Stimulated activated naive CD8-positive, alpha-beta T cell treated with anti-CD3 and anti-CD28 coated beads, Interleukin-15, amount 100 ng/mL, for 72 hours (primary cell): ENCODE results near the gene SECTM1.
A peak's percentile ranks its signal among the peaks of the same experiment; 100 is the strongest.

Source experiments
- ATAC-seq: fragments of 150-1000 bp; cut with Tn5 transposase; 2 replicates; pipeline ENCODE4 v1.10.0; 2021; ENCODE audit warnings: mild to moderate bottlenecking, moderate library complexity
- DNase-seq, 2 donors: peaks; one replicate each; pipeline ENCODE4 v3.0.0; 2021 to 2022
- H3K27ac Mint-ChIP-seq, 2 donors: one replicate each; pipeline ENCODE4 v1.8.0; 2022; ENCODE audit warnings: mild to moderate bottlenecking in 2 of 2, mixed read lengths in 2 of 2, moderate library complexity in 2 of 2
- H3K27me3 Mint-ChIP-seq: one replicate; pipeline ENCODE4 v1.8.0; 2022; ENCODE audit warnings: mixed read lengths
- H3K4me1 Mint-ChIP-seq: one replicate; pipeline ENCODE4 v1.8.0; 2022; ENCODE audit warnings: mild to moderate bottlenecking, mixed read lengths
- H3K4me3 Mint-ChIP-seq, 2 donors: one replicate each; pipeline ENCODE4 v1.8.0; 2022; ENCODE audit warnings: mild to moderate bottlenecking in 2 of 2, mixed read lengths in 2 of 2, moderate library complexity in 1 of 2
- H3K9me3 Mint-ChIP-seq, 2 donors: one replicate each; pipeline ENCODE4 v1.8.0; 2022; ENCODE audit warnings: mixed read lengths in 2 of 2

The SECTM1 gene

DNA sequence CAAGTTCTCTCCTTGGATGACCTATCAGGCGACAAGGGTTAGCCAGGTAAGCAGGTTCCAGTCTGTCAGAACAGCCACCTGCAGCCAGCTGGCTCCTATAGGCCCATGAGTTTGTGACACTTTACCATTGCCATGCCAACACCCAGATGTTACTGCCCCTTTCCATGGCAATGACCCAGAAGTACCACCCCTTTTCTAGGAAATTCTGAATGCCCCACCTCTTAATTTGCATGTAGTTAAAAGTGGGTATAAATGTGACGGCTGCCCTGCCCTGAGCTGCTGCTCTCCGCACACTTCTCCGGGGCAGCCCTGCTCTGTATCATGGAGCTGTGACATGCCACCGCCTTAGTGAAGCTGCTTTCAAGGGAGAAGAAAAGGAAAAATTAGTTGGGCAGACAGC, 10.0 kb upstream of the SECTM1 start:
- Mint-ChIP-seq H3K9me3 (no peaks in the 10 kb centered on the region), H3K4me1 (peaks cover 15% of the 10 kb centered on the region), H3K27ac (no peak overlapping the region), H3K4me3 (no peak overlapping the region), H3K27me3 (peaks cover 13% of the 10 kb centered on the region)
- DNase-seq: no peak
- no peak for ATAC-seq

DNA sequence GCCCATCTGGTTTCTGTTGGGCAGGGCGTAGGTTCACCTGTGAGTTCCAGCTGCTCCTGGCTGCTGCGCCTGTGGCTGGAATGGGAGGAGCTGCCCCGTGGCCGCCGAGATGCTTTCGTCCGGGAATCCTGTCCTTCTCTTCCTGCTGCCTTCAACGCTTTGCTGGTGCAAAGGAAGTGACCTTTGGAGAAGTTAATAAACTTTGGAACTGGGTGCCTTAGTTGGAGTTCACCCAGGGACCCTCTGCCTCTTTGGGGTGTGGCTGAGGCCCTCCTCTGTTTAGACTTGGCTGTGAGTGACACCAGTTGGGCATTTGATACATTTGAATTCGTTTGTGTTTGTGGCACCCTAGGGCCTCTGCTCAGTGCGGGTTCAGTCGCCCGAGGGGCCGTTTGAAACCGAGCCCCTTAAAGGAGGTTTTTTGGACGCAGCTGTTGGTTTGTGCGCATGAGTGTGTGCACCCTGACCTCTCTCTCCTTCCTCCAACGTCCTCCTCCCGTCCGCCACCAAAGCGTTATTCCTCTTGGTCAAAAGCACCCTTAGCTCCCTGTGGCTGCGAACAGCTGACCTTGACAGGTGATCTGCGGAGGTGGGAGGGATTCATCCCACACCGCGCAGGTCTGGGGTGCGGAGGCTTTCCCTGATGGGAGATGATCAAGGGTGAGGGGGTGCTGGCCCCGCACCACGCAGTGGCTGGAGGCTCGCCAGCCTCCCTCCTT, 9.0 kb upstream of the SECTM1 start:
- Mint-ChIP-seq H3K9me3 (no peaks in the 10 kb centered on the region), H3K27ac (no peak overlapping the region), H3K27me3 (peaks cover 9% of the 10 kb centered on the region), H3K4me1 (peaks cover 15% of the 10 kb centered on the region), H3K4me3 (no peak overlapping the region)
- ATAC-seq (no peak), DNase-seq (no peak)

DNA sequence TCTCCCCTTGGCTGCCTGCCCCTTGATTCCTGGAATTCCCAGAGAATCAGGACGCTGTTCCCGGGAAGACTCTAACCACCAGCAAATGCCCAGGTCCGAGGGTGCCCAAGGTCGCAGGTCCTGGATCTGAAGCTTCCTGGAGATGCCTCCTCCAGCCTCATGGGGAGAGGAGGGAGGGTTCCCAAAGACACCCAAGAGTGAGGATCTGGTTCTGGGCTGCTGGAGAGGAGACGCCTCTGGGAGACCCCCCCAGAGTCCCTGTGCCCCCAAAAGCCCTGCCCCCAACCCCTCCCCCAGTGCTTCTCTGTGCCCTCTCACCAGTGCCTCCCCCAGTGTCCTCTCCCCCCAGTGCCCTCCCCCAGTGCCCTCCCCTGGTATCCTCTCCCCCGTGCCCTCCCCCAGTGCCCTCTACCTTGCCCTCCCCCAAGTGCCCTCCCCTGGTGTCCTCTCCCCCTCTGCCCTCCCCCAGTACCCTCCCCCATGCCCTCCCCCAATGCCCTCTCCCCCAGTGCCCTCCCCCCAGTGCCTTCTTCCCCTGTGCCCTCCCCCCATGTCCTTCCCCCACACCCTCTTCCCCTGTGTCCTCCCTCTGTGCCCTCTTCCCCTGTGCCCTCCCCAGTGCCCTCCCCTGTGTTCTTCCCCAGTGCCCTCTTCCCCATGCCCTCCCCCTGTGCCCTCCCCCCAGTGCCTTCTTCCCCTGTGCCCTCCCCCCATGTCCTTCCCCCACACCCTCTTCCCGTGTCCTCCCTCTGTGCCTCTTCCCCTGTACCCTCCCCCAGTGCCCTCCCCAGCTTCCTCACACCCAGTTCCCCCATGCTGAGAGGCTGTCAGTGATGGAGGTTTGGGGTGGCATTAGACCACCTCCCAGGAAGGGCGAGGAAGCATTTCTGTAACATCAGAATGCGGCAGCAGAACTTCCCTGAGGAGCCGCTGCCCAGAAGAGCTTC, 6.3 kb upstream of the SECTM1 start:
- DNase-seq (no peak), ATAC-seq (peak; percentile 56)
- Mint-ChIP-seq H3K27me3 (peaks cover 4% of the 10 kb centered on the region), H3K9me3 (no peaks in the 10 kb centered on the region), H3K4me1 (peaks cover 26% of the 10 kb centered on the region), H3K4me3 (no peak overlapping the region), H3K27ac (no peak overlapping the region)

DNA sequence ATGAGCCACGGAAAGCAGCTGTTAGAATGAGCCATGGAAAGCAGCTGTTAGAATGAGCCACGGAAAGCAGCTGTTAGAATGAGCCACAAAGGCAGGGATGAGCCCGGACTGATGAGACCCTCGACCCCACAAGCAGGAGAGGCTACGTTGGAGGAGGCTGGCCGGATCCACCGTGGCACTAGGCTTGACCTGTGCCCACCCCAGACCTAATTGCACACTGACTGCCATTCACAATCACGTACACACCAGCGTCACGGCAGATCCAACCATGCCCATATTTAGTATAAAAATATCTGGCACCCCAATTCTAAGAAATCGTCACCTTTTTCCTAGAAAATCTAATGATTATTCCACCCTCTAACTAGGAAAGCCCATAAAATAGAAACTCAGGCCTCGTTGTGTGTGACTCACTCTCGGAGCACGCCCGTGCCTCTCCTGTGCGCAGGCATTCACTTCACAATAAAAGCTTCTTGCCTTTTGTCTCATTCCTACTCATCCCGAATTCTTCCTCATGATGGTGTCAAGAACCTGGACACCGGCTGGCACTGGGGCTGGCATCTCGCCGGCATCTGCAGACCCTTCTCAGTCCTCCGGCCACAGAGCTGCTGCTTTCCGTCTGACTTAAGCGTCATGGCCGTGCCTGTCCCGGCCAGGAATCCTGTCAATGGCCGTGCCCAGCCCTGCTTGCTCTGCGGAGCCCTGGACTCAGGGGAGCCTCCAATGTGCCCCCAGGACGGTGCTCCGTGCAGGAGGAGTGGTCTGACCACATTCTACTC, 5.5 kb upstream of the SECTM1 start:
- Mint-ChIP-seq H3K27ac (no peak overlapping the region), H3K4me1 (peaks cover 34% of the 10 kb centered on the region), H3K27me3 (peaks cover 8% of the 10 kb centered on the region), H3K9me3 (no peaks in the 10 kb centered on the region), H3K4me3 (no peak overlapping the region)
- DNase-seq (no peak), ATAC-seq (no peak)

DNA sequence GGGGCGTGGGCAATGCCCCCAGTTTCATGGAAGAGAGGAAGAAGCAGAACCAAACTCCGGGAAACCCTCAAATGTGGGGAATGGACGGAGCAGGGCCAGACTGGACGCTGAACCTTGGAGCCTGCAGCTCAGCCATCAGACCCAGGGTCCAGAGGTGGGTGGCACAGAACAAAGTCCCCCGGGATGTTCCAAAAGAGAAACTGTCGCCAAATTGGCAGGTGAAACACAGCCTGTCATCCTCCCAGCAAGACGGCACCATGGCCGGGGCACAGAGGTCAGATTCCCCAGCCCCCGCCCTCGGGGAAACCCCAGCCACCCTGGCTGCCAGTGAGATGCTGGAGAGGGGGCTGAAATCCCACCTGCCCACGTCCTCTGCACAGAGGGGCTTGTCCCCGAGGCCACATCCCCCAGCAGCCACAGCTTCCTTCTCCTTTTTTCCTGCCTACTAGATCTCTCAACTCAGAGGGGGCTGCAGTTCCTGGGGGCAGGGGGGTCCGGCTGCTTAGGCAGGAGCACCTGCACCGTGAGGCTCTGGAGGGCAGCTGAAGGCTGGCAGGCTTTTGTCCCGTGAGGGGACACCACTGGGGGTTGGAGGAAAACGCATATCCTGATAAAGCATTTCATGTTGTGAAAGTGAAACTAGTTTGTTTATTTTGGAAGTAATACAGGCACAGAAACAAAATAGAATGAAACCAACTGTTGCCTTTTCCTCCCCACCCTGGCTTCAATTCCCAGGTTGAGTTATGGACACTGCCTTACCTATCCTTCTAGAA, 1.2 kb upstream of the SECTM1 start:
- H3K27me3 Mint-ChIP-seq: peaks cover 42% of the 10 kb centered on the region
- no peak for DNase-seq
- peak overlapping the region; percentile 88 to 97 for H3K4me3 Mint-ChIP-seq
- no peak for ATAC-seq
- H3K9me3 Mint-ChIP-seq: no peaks in the 10 kb centered on the region
- H3K4me1 Mint-ChIP-seq: peaks cover 54% of the 10 kb centered on the region
- H3K27ac Mint-ChIP-seq: peak overlapping the region; percentile 73 to 95

DNA sequence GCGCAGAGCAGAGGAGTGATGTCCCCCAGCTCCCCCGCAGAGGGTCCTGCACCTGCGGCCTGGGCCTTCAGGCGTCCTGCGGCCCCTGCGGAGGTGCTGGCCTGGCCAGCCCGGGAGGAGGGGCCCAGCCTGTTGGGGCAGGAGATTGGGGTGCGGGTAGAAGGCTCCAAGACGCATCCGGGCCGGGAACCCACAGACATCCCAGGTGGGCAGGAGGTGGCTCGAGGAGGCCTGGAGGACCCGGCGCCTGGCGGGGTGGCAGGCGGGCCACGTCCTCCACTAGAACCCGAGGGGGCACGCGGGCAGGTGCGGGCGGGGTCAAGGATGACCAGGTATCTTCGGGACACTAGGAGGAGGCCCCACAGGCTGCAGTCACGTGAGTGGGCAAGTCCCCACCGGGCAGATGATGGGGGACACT, 647 bp upstream of the SECTM1 start:
- no peak for ATAC-seq
- Mint-ChIP-seq H3K4me3 (peak overlapping the region; percentile 88 to 97), H3K4me1 (peaks cover 51% of the 10 kb centered on the region), H3K27ac (peak overlapping the region in 1 of 2 donors; percentile 59), H3K27me3 (peaks cover 44% of the 10 kb centered on the region), H3K9me3 (no peaks in the 10 kb centered on the region)
- DNase-seq: no peak

DNA sequence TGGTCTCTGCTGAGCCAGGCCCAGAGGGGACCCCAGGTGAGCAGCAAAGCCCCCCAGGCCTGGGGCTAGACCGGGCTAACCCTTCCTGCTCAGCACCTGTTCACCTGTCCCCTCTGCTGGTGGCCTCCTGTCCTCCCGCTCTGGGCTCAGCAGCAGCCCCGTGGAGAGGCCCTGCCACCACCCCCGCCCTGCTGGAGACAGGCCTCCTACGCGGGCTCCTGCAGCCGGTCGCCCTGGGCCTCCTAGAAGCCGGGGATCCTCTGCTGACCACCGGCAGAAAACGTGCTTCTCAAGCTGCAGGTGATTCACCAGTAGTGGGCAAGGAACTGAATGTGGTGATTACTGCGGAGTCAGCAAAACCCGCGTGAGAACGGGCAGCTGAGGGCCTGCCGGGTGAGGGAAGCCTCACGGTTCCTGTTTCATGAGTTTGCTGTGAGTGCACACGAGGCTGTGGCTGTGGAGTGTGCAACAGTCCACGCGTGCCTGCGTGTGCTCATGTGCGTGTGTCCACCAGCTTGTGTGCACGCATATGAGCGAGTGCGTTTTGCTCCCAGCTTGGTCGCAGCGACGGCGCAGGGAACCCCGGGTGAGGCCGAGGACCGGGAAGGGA, 792 bp downstream of the SECTM1 start:
- Mint-ChIP-seq H3K27ac (peak overlapping the region in 1 of 2 donors; percentile 27), H3K4me1 (peaks cover 53% of the 10 kb centered on the region), H3K4me3 (peak overlapping the region; percentile 69 to 80), H3K9me3 (no peaks in the 10 kb centered on the region), H3K27me3 (peaks cover 44% of the 10 kb centered on the region)
- peak; percentile 29 for ATAC-seq
- DNase-seq: no peak

DNA sequence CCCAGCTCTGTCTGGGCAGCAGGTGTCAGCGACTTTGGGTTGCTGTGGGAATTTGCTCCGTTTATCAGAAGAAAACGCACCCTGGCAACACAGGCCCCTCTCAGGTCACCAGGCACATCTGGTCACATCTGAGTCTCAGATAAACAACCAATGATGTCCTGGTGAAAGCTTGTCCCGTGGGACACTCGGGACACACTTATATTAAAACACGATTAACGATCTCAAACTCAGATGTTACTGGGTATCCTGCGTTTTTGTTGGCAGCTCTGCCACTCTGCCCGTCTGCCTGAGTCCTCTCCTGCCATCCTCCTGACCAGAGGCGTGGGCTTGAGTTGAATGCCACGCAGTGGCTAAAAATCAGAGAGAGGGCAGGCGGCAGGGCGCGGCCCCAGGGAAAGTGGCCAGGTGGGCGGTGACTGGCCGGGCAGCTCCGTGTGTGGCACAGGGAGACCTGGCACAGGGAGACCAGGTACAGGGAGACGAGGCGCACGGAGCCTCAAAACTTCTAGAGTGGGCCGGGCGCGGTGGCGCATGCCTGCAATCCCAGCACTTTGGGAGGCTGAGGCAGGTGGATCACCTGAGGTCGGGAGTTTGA, 2.1 kb downstream of the SECTM1 start:
- Mint-ChIP-seq H3K9me3 (no peaks in the 10 kb centered on the region), H3K27me3 (peaks cover 44% of the 10 kb centered on the region), H3K4me1 (peaks cover 56% of the 10 kb centered on the region), H3K27ac (no peak overlapping the region), H3K4me3 (no peak overlapping the region)
- DNase-seq (no peak), ATAC-seq (no peak)

DNA sequence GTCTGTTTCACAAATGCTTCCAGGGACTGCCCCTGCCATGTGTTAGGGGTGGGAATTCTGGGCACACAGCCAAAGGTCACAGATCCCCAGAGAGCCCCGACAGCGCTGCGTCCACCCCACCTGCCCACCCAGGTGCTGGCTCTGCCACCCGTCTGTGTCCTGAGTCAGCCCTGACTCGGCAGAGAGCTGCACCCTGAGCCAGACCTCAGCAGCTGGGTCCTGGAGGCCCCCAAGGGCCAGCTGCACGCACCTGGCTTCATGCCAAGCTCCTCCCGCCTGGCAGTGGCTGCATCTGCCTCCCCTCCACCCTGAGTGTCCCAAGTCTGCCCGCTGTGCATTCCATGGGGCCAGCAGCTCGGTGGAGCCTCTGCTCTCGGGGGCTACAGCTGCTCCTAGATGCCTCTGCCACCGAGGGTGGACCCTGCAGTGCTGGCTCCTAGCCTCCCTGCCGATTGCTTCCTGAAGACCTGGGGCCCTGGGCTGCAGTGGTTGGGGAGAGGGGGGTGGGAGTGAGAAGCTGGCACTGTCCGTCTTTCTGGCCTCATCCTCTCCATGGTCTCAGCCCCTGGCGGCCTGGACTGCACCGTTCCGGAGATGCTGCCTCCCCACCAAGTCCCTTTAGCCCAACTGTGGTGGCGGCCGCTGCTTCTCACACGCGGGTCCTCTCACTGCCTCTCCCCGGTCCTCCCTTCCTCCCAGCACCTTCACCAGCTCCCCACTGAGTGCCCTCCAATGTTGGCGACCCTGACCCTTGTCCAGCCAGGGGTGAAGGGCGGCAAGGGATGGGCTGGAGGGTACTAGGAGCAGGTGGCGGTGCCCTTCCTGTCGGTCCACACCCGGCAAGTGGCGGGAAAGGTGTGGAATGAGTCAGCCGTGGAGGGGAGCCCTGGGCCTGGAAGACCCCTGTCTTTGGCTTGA, 3.0 kb downstream of the SECTM1 start:
- Mint-ChIP-seq H3K27ac (no peak overlapping the region), H3K27me3 (peaks cover 44% of the 10 kb centered on the region), H3K4me1 (peaks cover 53% of the 10 kb centered on the region), H3K4me3 (no peak overlapping the region), H3K9me3 (no peaks in the 10 kb centered on the region)
- ATAC-seq (no peak), DNase-seq (no peak)

DNA sequence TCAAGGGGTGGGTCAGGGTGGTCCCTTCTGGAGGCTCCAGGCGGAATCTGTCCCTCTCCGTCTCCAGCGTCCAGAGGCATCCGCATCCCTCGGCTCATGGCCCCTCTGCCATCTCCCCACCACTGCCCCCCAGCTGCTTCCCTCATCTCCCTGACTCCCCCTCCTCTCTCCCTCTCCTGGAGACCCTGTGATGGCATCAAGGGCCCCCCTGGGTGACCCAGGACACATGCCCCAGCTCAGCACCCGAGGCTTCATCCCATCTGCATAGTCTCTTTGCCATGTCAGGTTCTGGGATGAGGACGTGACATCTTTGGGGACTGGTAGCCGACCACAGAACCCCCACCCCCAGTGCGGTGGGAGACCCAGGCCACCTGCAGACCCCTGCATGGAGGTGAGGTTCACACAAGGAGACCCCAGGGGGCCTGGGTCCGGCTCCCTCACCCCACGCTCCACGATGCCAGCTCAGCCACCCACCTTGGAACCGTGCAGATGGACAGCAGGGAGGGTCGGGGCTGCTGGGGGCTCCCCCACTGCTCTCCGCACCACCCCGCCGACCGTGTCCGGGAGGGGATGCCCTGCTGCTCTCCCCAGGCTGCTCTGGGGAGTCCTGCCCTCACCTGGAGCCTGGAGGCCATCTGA, 3.8 kb downstream of the SECTM1 start:
- ATAC-seq (no peak), DNase-seq (no peak)
- Mint-ChIP-seq H3K4me3 (no peak overlapping the region), H3K4me1 (peaks cover 51% of the 10 kb centered on the region), H3K27ac (peak overlapping the region in 1 of 2 donors; percentile 87), H3K9me3 (no peaks in the 10 kb centered on the region), H3K27me3 (peaks cover 39% of the 10 kb centered on the region)

DNA sequence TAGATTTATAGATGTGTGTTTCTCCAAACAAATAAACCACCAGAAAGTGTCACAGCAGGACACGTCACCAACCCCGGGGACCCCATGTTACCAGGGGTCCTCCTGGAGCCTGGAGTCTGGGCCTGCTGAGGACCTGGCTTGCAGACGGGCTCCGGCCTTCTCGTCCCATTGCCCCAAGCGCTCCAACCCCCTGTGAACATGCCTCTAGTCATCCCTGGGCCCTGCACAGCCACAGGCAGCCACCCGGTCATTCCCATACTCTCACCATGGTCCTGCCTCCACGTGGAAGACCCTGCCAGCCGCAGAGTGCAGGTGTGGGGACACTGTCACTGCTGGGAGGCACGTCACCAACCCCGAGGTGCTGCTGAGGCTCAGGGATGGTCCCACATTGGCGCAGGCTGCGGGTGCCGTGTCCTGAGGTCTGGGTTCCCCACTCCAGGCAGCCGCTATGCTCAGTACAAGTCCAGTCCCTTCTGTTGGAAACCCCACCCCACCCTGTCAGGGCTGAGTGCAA, 4.5 kb downstream of the SECTM1 start:
- H3K4me1 Mint-ChIP-seq: peaks cover 52% of the 10 kb centered on the region
- no peak overlapping the region for H3K4me3 Mint-ChIP-seq
- no peak overlapping the region for H3K27ac Mint-ChIP-seq
- no peaks in the 10 kb centered on the region for H3K9me3 Mint-ChIP-seq
- H3K27me3 Mint-ChIP-seq: peaks cover 36% of the 10 kb centered on the region
- no peak for ATAC-seq
- DNase-seq: no peak

DNA sequence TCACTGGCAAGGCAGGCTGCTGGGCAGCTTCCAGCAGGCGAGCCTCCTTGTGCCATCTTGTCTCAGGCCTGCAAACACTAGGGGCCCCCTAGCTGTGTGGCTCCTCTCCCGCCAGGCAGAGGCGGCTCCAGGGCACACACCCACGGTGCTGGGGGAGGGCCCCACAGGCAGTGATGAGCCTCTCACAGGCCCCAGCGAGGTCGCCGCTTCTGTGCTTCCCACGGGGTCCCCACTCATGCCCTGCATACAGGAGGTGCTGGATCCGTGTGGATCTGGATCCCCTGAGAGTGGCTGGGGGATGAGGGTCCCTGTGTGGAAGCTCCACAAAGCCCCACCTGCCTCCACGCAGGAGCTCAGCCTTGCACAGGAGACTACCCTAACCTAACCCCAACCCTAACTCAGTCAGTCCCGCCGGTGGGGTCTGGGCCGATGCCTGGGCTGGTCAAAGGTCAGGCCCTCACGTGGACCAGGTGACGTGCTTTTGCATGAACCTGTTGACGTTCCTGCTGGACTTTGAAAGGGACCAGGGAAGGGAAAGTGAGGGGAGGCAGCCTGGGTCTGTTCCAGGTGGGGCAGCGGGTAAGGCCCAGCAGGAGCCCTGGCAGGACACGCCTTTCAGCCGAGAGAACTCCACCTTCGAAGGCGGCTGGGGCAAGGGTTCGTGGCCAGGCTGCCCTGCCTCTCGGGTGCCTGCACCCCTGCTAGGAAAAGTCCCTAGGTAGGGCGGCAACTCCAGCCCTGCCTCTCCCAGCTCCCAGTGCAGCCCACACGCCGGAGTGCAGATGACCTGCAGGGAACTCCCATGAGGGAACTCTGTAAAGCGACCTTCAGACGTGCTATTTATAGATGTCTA, 5.2 kb downstream of the SECTM1 start:
- ATAC-seq: no peak
- DNase-seq: no peak

More for the DNA sequence above, 5.2 kb downstream of the SECTM1 start:
- H3K27ac Mint-ChIP-seq: peak overlapping the region in 1 of 2 donors; percentile 40
- peaks cover 36% of the 10 kb centered on the region for H3K27me3 Mint-ChIP-seq
- H3K9me3 Mint-ChIP-seq: no peaks in the 10 kb centered on the region
- H3K4me3 Mint-ChIP-seq: no peak overlapping the region
- H3K4me1 Mint-ChIP-seq: peaks cover 59% of the 10 kb centered on the region
